ENCODE measurements around the gene PRKD2.
A peak's percentile ranks its signal among the peaks of the same experiment; 100 is the strongest.
"Not testable (repeated sequence)": the region's sequence is repeated elsewhere in the genome, so short reads cannot be mapped to it uniquely, and the experiment has no call there.

PRKD2 gene

GRCh38 chr19:46635920-46636761, 80.8 kb downstream of the PRKD2 start, which contains the start of gene GNG8:
TSS of gene GNG8 (minus strand) at chr19:46636202. CDS start at chr19:46634682, 1,520 bp downstream.
- peak in 6 of 51 donors; percentile 8 to 33 (median 16) for DNase-seq

- no peak for DNase-seq
Observed at GRCh38 chr19:46634656-46635218, 82.2 kb downstream of the PRKD2 start.

- peak in 49 of 51 donors; percentile 8 to 93 (median 62) for DNase-seq
Observed at GRCh38 chr19:46634045-46634655, 82.8 kb downstream of the PRKD2 start.

- no peak for DNase-seq
Observed at GRCh38 chr19:46633130-46633529, 83.8 kb downstream of the PRKD2 start.

- DNase-seq = peak in 1 of 51 donors; percentile 60
Observed at GRCh38 chr19:46631481-46631880, 85.4 kb downstream of the PRKD2 start.

GRCh38 chr19:46630586-46631205, 86.2 kb downstream of the PRKD2 start:
- no peak for DNase-seq

GRCh38 chr19:46629546-46630025, 87.3 kb downstream of the PRKD2 start:
- DNase-seq = no peak

GRCh38 chr19:46628970-46629369, 87.9 kb downstream of the PRKD2 start:
- DNase-seq = not testable (repeated sequence)

- DNase-seq = no peak
Observed at GRCh38 chr19:46626446-46626845, 90.5 kb downstream of the PRKD2 start.

- DNase-seq = no peak
Observed at GRCh38 chr19:46625731-46626130, 91.2 kb downstream of the PRKD2 start.

- DNase-seq = no peak
Observed at GRCh38 chr19:46624958-46625661, 91.8 kb downstream of the PRKD2 start, which contains the start of gene PTGIR. TSS of gene PTGIR (minus strand) at chr19:46625089. CDS start at chr19:46624225, 864 bp downstream.

Data from hypothalamus (tissue), 51 donors.